Memory B cell (primary cell): ENCODE results near the gene HPS1.

Source experiments
- ATAC-seq: fragments of 150-1000 bp; cut with Tn5 transposase; 2 replicates; pipeline ENCODE4 v1.10.0; 2021; ENCODE audit warnings: low read depth, mild to moderate bottlenecking, moderate library complexity
- DNase-seq, 2 donors: peaks; one replicate each; pipeline ENCODE4 v3.0.0; 2022; ENCODE audit warnings: low spot score in 2 of 2
- H3K27ac Mint-ChIP-seq: one replicate; pipeline ENCODE4 v1.8.0; 2022; ENCODE audit warnings: mild to moderate bottlenecking, moderate library complexity, mixed read lengths
- H3K27me3 Mint-ChIP-seq: one replicate; pipeline ENCODE4 v1.8.0; 2022; ENCODE audit warnings: mixed read lengths
- H3K36me3 Mint-ChIP-seq: one replicate; pipeline ENCODE4 v1.8.0; 2022; ENCODE audit warnings: mild to moderate bottlenecking, mixed read lengths
- H3K4me1 Mint-ChIP-seq: one replicate; pipeline ENCODE4 v1.8.0; 2022; ENCODE audit warnings: mixed read lengths
- H3K4me3 Mint-ChIP-seq: one replicate; pipeline ENCODE4 v1.8.0; 2022; ENCODE audit warnings: mild to moderate bottlenecking, moderate library complexity, mixed read lengths
- H3K9me3 Mint-ChIP-seq: one replicate; pipeline ENCODE4 v1.8.0; 2022; ENCODE audit warnings: mixed read lengths

Gene HPS1

DNA sequence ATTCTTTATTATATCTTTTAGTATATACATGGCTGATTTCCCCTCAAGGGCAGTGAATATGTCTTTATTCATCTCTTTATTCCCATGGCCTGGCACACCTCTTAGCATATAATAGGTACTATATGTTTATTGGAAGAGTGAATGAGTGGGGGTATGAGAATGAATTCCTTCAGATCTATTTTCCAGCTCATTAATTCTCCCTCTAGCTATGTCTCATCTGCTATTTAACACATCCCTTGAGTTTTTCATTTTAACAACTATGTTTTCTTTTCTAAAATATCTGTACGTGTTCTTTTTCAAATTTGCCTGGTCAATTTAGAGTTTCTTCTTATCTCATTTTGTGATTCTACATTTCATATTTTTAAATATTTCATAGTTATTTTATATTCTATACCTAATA is 14.4 kb downstream of the HPS1 start:
- H3K36me3 Mint-ChIP-seq = peaks cover 53% of the 10 kb centered on the region
- H3K27me3 Mint-ChIP-seq = no peaks in the 10 kb centered on the region

GRCh38 chr10:98431016-98431415 is 15.7 kb downstream of the HPS1 start:
- Mint-ChIP-seq H3K4me1 (no peaks in the 10 kb centered on the region), H3K36me3 (peaks cover 45% of the 10 kb centered on the region), H3K4me3 (no peak overlapping the region), H3K27me3 (no peaks in the 10 kb centered on the region), H3K27ac (no peak overlapping the region), H3K9me3 (peaks cover 2% of the 10 kb centered on the region)
- ATAC-seq = no peak
- no peak for DNase-seq

More for the DNA sequence above, 14.4 kb downstream of the HPS1 start:
- Mint-ChIP-seq H3K4me3 (no peak overlapping the region), H3K27ac (no peak overlapping the region), H3K9me3 (peaks cover 2% of the 10 kb centered on the region), H3K4me1 (no peaks in the 10 kb centered on the region)
- DNase-seq (no peak), ATAC-seq (no peak)

DNA sequence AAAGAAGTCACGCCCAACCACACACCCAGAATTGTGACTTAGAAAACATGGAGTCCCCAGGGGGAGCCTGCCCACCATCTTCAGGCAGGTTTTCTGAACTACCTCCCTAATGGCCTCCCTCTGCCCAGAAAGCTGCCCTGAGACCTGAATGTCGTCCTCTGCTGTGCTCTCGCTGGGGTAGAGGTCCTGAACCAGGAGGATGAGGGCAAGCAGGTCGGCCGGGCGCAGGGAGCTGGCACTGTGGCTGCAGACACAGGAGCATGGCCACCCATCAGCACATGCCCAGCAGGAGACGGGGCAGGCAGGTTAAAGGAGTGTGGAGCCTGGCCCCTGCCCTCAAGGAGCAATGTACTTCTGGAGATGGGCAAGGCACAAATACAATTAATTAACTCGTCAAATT is 16.3 kb downstream of the HPS1 start:
- Mint-ChIP-seq H3K27ac (no peak overlapping the region), H3K27me3 (no peaks in the 10 kb centered on the region), H3K4me3 (no peak overlapping the region), H3K9me3 (peaks cover 2% of the 10 kb centered on the region), H3K4me1 (no peaks in the 10 kb centered on the region), H3K36me3 (peaks cover 39% of the 10 kb centered on the region)
- ATAC-seq (no peak), DNase-seq (no peak)

- peaks cover 34% of the 10 kb centered on the region for H3K36me3 Mint-ChIP-seq
- DNase-seq = no peak
- no peak overlapping the region for H3K27ac Mint-ChIP-seq
These were observed 17.2 kb downstream of the HPS1 start for GRCh38 chr10:98429320-98430072.

GRCh38 chr10:98427011-98427515 is 19.7 kb downstream of the HPS1 start:
- H3K9me3 Mint-ChIP-seq = no peaks in the 10 kb centered on the region
- no peaks in the 10 kb centered on the region for H3K27me3 Mint-ChIP-seq
- no peak overlapping the region for H3K4me3 Mint-ChIP-seq
- ATAC-seq (no peak), DNase-seq (no peak)
- H3K4me1 Mint-ChIP-seq = no peaks in the 10 kb centered on the region
- peaks cover 21% of the 10 kb centered on the region for H3K36me3 Mint-ChIP-seq
- no peak overlapping the region for H3K27ac Mint-ChIP-seq

More at GRCh38 chr10:98429320-98430072, 17.2 kb downstream of the HPS1 start:
- Mint-ChIP-seq H3K4me3 (no peak overlapping the region), H3K9me3 (peaks cover 2% of the 10 kb centered on the region), H3K4me1 (no peaks in the 10 kb centered on the region), H3K27me3 (no peaks in the 10 kb centered on the region)
- no peak for ATAC-seq

- ATAC-seq (peak; percentile 64), DNase-seq (peak; percentile 28 to 39)
- H3K4me1 Mint-ChIP-seq = no peaks in the 10 kb centered on the region
- peaks cover 17% of the 10 kb centered on the region for H3K36me3 Mint-ChIP-seq
- H3K27ac Mint-ChIP-seq = no peak overlapping the region
- no peaks in the 10 kb centered on the region for H3K27me3 Mint-ChIP-seq
- H3K4me3 Mint-ChIP-seq = no peak overlapping the region
- no peaks in the 10 kb centered on the region for H3K9me3 Mint-ChIP-seq
These were observed 21.0 kb downstream of the HPS1 start for GRCh38 chr10:98425511-98426352.

GRCh38 chr10:98424295-98425254 is 22.2 kb downstream of the HPS1 start:
- Mint-ChIP-seq H3K36me3 (peaks cover 14% of the 10 kb centered on the region), H3K9me3 (no peaks in the 10 kb centered on the region), H3K27me3 (no peaks in the 10 kb centered on the region), H3K27ac (no peak overlapping the region), H3K4me1 (no peaks in the 10 kb centered on the region), H3K4me3 (no peak overlapping the region)
- DNase-seq (no peak), ATAC-seq (no peak)

- no peak for ATAC-seq
- Mint-ChIP-seq H3K36me3 (peaks cover 20% of the 10 kb centered on the region), H3K4me3 (no peak overlapping the region), H3K4me1 (no peaks in the 10 kb centered on the region), H3K9me3 (no peaks in the 10 kb centered on the region), H3K27me3 (no peaks in the 10 kb centered on the region), H3K27ac (no peak overlapping the region)
- DNase-seq = no peak
These were observed 23.0 kb downstream of the HPS1 start for GRCh38 chr10:98423691-98424120.

DNA sequence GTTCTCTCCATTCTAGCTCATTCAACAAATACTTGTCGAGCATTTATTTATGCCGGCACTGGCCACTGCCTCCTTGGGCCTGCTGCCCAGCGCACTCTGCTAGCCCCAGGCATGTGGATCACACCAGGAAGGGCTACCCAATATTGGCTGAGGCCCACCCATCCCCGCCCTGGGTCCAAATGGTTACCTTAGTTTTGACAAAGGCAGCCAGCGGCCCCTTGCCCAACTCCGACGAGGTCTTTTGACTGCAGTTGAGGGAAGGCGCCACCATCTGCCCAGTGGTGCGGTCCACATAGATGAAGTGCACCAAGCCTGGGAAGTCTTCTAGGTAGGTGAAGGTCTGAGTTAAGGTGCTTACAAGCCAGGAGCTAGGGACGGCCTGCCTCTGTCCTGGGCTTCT is 24.6 kb downstream of the HPS1 start:
- Mint-ChIP-seq H3K4me3 (no peak overlapping the region), H3K36me3 (peaks cover 19% of the 10 kb centered on the region)
- no peak for ATAC-seq

DNA sequence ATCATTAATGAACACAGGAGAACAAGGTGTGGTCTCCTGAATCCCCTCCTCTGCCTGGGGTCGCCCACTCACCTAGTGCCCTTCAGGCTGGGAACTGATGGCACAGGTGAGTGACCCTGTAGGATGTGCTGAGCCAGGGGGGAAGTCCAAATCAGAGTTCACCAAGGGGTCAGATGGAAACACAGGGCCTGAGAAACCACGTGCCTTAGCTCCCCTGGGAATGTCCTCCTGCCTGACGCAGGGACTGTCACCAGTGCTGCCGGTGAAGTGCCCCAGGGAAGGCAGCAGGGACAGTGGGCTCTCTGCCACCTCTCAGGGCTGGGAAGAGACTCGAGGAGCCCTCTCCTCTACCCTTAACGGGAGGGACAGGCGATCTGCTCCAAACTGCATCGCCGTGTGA is 25.9 kb downstream of the HPS1 start:
- Mint-ChIP-seq H3K4me1 (no peaks in the 10 kb centered on the region), H3K36me3 (peaks cover 22% of the 10 kb centered on the region), H3K27ac (no peak overlapping the region), H3K27me3 (no peaks in the 10 kb centered on the region), H3K9me3 (no peaks in the 10 kb centered on the region), H3K4me3 (no peak overlapping the region)
- no peak for ATAC-seq
- no peak for DNase-seq

More for the DNA sequence above, 24.6 kb downstream of the HPS1 start:
- H3K4me1 Mint-ChIP-seq = no peaks in the 10 kb centered on the region
- H3K9me3 Mint-ChIP-seq = no peaks in the 10 kb centered on the region
- H3K27ac Mint-ChIP-seq = no peak overlapping the region
- no peak for DNase-seq
- no peaks in the 10 kb centered on the region for H3K27me3 Mint-ChIP-seq

GRCh38 chr10:98419469-98420261 is 27.1 kb downstream of the HPS1 start:
- H3K4me3 Mint-ChIP-seq = no peak overlapping the region
- no peak for ATAC-seq
- peak overlapping the region; percentile 15 for H3K27ac Mint-ChIP-seq
- H3K9me3 Mint-ChIP-seq = no peaks in the 10 kb centered on the region
- no peaks in the 10 kb centered on the region for H3K27me3 Mint-ChIP-seq
- peaks cover 22% of the 10 kb centered on the region for H3K36me3 Mint-ChIP-seq
- no peak for DNase-seq
- H3K4me1 Mint-ChIP-seq = peaks cover 3% of the 10 kb centered on the region

GRCh38 chr10:98418665-98419468 is 27.9 kb downstream of the HPS1 start:
- no peak overlapping the region for H3K27ac Mint-ChIP-seq
- no peaks in the 10 kb centered on the region for H3K27me3 Mint-ChIP-seq
- peaks cover 22% of the 10 kb centered on the region for H3K36me3 Mint-ChIP-seq
- DNase-seq (no peak), ATAC-seq (no peak)
- peaks cover 3% of the 10 kb centered on the region for H3K4me1 Mint-ChIP-seq
- H3K4me3 Mint-ChIP-seq = no peak overlapping the region
- H3K9me3 Mint-ChIP-seq = no peaks in the 10 kb centered on the region
